ENCODE measurements around the gene EEPD1. TPM values are rescaled to one million over a fixed set of nuclear protein-coding genes. Genes with fewer than 3 reads are reported as not detected.
A peak's percentile ranks its signal among the peaks of the same experiment; 100 is the strongest.

Gene EEPD1
- total RNA-seq, 4 donors from 2014 or later = 19.8 to 46.3 (median 29.3) TPM

- no peaks in the 10 kb centered on the region for H3K9me3 ChIP-seq
- H3K36me3 ChIP-seq = no peaks in the 10 kb centered on the region
- H3K27ac ChIP-seq = no peak overlapping the region
- no peaks in the 10 kb centered on the region for H3K27me3 ChIP-seq
- DNase-seq = no peak
- no peak overlapping the region for H3K4me3 ChIP-seq
- H3K4me1 ChIP-seq = no peaks in the 10 kb centered on the region
- TF ChIP-seq, protein P1, sequence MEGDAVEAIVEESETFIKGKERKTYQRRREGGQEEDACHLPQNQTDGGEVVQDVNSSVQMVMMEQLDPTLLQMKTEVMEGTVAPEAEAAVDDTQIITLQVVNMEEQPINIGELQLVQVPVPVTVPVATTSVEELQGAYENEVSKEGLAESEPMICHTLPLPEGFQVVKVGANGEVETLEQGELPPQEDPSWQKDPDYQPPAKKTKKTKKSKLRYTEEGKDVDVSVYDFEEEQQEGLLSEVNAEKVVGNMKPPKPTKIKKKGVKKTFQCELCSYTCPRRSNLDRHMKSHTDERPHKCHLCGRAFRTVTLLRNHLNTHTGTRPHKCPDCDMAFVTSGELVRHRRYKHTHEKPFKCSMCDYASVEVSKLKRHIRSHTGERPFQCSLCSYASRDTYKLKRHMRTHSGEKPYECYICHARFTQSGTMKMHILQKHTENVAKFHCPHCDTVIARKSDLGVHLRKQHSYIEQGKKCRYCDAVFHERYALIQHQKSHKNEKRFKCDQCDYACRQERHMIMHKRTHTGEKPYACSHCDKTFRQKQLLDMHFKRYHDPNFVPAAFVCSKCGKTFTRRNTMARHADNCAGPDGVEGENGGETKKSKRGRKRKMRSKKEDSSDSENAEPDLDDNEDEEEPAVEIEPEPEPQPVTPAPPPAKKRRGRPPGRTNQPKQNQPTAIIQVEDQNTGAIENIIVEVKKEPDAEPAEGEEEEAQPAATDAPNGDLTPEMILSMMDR (IDR thresholded peaks at IDR 0.05) = no peak
- no peak for TF ChIP-seq POLR2A (IDR thresholded peaks at IDR 0.05)
Measured at GRCh38 chr7:36311539-36311938, 158.5 kb downstream of the EEPD1 start.

- H3K27me3 ChIP-seq = no peaks in the 10 kb centered on the region
- no peaks in the 10 kb centered on the region for H3K4me1 ChIP-seq
- H3K9me3 ChIP-seq = no peaks in the 10 kb centered on the region
- no peaks in the 10 kb centered on the region for H3K36me3 ChIP-seq
- peak; percentile 27 to 80 (median 80) for DNase-seq
- H3K27ac ChIP-seq = no peak overlapping the region
- TF ChIP-seq, protein P1 (IDR thresholded peaks at IDR 0.05) = peak in 4 of 6 experiments; percentile 49 to 76 (median 66)
- no peak for TF ChIP-seq POLR2A (IDR thresholded peaks at IDR 0.05)
- peak overlapping the region in 1 of 4 donors; percentile 17 for H3K4me3 ChIP-seq
Measured at GRCh38 chr7:36312064-36312914, 159.2 kb downstream of the EEPD1 start.

DNA sequence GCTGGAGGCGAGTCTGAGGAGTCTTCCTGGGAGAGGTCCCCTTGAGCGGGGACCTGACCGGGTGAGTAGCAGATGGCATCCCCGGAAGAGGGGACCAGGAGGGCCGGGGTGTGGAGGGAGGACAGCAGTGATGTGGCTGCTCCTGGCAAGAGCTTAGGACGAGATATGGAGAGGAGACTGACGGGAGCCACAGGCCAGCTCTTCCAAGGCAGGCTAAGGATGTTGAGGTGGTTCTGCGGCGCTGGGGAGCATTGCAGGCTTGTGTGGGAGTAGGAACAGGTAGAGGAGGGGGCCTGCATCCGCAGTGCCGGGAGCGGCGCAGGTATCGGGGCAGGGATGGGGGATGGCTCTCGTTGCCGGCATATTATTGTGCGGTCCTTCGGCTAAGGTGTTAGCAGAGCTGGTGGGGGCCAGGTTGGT lies 159.9 kb downstream of the EEPD1 start:
- Histone ChIP-seq H3K36me3 (no peaks in the 10 kb centered on the region), H3K4me1 (peaks cover 0 to 1% (median 0%) of the 10 kb centered on the region in 4 donors), H3K9me3 (no peaks in the 10 kb centered on the region), H3K4me3 (peak overlapping the region in 1 of 4 donors; percentile 17), H3K27me3 (no peaks in the 10 kb centered on the region), H3K27ac (no peak overlapping the region)
- no peak for DNase-seq
- no peak for TF ChIP-seq POLR2A (IDR thresholded peaks at IDR 0.05)
- TF ChIP-seq, protein P1 (IDR thresholded peaks at IDR 0.05) = no peak

GRCh38 chr7:36313607-36314006 lies 160.6 kb downstream of the EEPD1 start:
- no peaks in the 10 kb centered on the region for H3K27me3 ChIP-seq
- DNase-seq = no peak
- no peaks in the 10 kb centered on the region for H3K36me3 ChIP-seq
- H3K4me3 ChIP-seq = no peak overlapping the region
- H3K9me3 ChIP-seq = no peaks in the 10 kb centered on the region
- TF ChIP-seq, protein P1 (IDR thresholded peaks at IDR 0.05) = no peak
- TF ChIP-seq POLR2A (IDR thresholded peaks at IDR 0.05) = no peak
- H3K4me1 ChIP-seq = peaks cover 0 to 7% (median 0%) of the 10 kb centered on the region in 4 donors
- H3K27ac ChIP-seq = no peak overlapping the region

- Histone ChIP-seq H3K4me1 (peaks cover 0 to 7% (median 0%) of the 10 kb centered on the region in 4 donors), H3K9me3 (no peaks in the 10 kb centered on the region), H3K27me3 (no peaks in the 10 kb centered on the region), H3K27ac (no peak overlapping the region), H3K36me3 (no peaks in the 10 kb centered on the region), H3K4me3 (no peak overlapping the region)
- TF ChIP-seq, protein P1 (IDR thresholded peaks at IDR 0.05) = no peak
- TF ChIP-seq POLR2A (IDR thresholded peaks at IDR 0.05) = no peak
- no peak for DNase-seq
Measured at GRCh38 chr7:36314491-36314890, 161.4 kb downstream of the EEPD1 start.

Measured in Peyer's patch (tissue), 4 donors.